HL-60/S4 (cell line): Measurements from ENCODE around the gene RABAC1.
"Not testable (repeated sequence)": the region's sequence is repeated elsewhere in the genome, so short reads cannot be mapped to it uniquely, and the experiment has no call there.

Experiments used
- in situ Hi-C: fragments of 300-500 bp; cut with MboI; formaldehyde crosslinking; loops from 2 replicates; pipeline ENCODE4 v1.14.3; 2022; ENCODE audit warnings: low sequenced_read_pairs

Gene RABAC1

DNA sequence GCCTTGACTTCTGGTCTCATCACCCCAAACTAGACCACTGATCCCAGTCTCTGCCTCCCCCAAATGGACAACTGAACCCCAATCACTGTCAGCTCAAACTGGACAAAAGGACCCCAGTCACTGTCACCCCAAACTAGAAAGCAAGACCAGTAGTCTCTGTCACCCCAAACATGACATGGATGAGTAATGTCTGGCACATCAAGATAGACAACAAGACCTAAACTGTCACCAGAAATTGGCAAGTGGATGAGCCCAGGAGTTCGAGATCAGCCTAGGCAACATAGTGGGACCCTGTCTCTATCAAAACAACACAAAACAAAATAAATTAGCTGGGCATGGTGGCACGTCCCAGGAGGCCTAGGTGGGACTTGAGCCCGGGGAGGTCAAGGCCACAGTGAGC, 12.0 kb downstream of the RABAC1 start:
- in situ Hi-C loops = loop anchor here (5.0 kb wide), 1 partner anchor 85 kb away; the partner anchor contains the start of gene RPS19

DNA sequence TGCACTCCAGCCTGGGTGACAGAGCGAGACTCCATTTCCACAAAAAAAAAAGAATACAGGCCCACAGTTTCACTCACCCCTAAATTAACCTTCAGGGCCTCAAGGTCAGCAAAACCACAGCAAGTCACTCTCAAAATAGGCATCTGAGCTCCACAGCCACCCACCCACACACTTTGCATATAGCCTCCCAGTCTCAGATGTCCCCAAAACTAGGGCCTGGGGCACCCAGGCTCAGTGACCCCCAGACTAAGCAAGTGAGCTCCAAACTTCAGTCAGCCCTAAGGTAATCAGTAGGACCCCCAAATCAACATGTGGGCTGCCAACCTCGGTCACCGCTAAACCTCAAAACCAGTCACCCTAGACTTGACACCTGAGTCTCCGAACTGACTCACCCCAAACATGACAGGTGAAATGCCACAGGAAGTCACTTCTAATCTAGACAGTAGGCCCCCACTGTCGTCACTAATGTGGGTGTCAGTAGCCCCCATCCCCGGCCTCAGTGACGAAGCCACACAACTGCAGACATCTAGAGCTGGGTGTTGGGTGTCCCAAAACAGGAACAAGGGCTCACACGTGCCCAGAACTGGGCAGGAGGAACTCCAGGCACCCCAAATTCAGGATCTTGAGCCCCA, 13.9 kb downstream of the RABAC1 start:
- in situ Hi-C loops = loop anchor here (5.0 kb wide), 1 partner anchor 83 kb away; the partner anchor contains the start of gene RPS19

DNA sequence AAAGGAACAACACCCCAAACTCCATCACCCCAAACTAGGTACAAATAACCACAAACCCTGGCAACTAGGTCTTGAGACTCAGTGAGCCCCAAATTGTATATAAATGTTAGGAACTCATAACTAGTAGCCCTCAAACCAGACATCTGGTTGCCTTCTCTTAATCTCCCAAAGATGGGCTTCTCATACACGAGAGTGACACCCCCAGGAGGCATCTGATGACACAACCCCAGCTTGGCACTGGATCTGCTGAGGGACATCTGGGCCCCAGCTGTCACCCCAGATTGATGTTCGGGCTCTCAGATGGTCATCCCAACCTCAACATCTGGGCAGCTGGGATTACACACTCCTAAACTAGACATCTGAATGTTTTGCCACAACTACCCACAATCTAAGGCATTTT, 14.8 kb downstream of the RABAC1 start:
- in situ Hi-C loops = no loop called here

DNA sequence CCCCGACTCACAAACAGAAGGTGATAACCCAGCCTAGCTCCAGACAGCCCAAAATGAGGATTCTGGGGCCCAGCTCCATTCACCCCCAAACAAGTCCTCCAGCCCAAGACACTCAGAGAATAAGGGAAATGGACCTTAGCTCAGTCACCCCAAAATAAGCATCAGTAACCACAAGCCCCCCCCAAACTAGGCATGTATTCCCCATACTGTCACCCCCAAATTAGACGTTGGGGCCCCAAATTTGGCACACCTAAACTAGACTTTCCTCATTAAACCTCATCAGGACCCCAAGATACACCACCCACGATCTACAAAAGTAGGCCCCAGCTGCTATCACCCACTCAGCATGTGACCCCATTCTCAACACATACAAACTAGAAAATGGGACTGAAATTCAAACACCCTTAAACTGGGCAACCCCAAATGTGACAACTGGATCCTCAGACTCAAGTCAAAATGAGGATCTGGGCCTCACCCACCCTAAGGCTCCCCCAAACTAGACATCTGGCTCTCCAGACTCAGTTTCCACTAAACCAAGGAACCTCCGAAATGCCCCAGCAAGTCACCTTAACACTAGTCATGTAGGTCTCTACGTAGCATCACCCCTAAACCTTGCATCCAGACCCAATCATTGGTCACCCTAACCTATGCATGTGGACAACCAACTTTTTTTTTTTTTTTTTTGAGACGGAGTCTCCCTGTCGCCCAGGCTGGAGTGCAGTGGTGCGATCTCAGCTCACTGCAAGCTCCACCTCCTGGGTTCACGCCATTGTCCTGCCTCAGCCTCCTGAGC, 17.5 kb downstream of the RABAC1 start:
- in situ Hi-C loops = no loop called here

DNA sequence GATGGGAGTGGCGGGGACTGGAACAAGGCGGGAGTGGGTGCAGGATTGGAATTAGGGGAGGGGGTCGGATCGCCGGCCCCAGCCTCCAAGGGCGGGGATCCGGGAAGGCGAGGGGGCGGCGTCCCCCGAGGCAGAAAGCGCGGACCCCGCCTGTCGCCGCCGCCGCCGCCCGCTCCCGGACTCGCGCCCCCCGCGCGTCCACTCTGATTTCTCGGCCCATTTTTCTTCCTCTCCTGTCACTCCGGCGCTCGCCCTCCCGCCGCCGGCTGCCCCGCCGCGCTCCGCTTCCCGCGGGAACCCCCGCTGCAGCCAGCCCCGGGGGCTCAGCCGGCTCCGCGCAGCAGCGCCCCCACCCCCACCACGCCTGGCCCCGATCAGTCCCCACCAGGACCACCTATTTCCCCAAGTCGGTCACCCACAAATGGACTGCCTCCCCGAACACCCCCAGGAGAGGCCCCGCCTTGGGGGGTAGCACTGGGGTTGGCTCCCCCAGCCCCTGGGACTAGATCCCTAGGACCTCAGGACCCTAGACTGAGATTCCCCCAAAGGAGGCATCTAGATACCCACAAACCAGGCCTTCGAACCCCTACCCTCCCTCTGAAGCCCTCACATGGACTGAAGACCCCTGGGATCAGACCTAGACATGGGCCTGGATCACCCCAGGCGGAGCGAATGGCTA, 18.3 kb downstream of the RABAC1 start:
- in situ Hi-C loops = no loop called here

DNA sequence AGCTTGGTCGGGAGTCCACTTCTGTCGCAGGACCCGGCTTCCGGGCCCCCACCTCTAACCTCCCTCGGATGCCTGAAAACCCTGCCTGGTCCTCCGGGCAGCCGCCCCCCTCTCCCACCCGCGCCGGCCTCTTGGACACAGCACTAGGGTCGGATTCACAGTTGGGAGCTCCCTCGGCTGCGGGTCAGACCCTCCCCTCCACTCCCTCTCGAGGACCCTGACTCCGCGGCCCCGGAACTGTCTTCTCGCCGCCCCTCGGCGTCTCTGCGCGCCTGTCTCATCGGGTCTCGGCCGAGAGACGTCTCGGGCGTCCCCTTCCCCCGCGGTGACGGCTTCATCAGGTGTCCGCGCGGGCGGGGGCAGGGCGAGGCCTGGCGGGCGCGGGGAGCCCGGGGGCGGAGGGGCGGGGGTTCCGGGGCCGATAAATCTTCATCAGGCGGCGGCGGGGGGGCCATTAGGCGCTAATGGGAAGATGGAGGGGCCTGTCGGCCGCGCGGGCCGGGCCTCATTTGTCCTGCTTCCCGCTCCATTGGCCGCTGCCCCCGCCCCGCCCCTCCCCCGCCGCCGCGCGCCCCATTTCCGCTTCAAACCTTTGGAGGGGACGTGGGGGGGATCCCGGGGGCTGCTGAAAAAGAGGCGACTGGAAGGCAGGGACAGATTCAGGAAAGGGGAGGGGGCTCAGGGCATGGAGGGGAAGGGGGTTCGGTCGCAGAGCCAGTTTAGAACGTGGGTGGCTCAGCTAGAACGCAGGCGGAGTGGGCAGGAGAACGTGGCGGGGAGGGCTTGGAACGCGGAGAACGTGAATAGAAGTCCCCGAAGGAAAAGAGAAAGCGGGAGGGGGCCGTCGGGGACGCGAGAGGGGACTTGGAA, 19.0 kb downstream of the RABAC1 start:
- in situ Hi-C loops = no loop called here

DNA sequence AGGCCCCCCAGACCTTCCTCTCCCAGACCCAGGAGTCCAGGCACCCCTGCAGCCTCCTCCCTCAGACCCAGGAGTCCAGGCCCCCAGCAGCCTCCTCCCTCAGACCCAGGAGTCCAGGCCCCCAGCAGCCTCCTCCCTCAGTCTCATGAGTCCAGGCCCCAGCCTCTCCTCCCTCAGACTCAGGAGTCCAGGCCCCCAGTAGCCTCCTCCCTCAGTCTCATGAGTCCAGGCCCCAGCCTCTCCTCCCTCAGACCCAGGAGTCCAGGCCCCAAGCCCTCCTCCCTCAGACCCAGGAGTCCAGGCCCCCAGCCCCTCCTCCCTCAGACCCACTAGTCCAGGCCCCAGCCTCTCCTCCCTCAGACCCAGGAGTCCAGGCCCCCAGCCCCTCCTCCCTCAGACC, 19.9 kb downstream of the RABAC1 start:
- in situ Hi-C loops = not testable (repeated sequence)

DNA sequence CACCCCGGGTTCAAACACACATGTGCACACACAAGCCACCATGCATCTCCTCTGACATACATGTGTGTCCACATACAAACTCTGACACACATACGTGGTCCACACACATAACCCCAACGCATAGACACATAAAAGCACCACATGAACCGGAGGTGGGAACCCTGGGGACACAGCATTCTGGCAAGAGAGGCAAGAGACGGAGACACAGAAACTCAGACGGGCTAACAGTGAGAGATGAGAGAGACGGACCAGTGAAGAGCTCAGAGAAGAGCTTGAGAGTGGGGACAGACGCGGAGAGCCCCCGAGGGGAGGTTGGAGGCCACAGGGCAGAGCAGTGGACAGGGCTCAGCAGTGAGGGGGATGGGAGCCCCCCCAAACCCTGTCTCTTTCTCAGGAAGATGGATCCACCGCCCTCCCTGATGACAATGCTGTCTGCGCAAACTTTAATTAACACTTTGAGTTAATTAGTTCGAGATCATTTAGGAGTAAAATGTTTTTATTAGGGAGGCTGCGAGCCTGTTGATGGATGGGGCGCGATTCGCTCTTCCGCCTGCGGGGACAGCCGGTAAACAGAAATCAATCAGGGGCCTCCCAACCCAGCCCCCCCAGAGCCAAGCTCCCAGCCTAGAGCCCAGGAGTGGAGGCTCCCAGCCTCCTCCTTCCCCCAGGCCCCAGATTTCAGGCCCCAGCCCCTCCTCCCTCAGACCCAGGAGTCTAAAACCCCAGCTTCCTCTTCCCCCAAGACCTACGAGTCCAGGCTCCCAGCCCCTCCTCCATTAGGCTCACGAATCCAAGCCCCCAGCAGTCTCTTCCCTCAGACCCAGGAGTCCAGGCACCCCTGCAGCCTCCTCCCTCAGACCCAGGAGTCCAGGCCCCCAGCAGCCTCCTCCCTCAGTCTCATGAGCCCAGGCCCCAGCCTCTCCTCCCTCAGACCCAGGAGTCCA, 21.3 kb downstream of the RABAC1 start:
- in situ Hi-C loops = no loop called here

DNA sequence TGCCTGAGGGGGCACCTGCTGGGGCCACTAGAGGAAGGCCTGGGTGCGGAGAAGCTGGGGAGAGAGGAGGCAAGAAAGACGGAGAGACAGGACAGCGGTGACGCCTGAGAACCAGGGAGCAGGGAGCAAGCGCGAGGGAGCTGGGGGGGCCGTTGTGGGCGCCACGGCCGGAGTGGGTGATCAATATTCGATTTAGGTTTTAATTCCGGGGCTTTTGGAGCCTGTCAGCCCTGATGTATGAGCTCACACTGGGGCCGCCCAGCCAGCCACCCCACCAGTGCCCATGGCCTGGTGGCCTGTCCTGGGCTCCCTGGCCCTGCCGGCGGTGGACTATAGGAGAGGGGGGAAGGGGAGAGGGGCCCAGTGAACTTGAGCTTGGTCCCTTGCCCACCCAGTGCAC, 22.2 kb downstream of the RABAC1 start:
- in situ Hi-C loops = no loop called here

DNA sequence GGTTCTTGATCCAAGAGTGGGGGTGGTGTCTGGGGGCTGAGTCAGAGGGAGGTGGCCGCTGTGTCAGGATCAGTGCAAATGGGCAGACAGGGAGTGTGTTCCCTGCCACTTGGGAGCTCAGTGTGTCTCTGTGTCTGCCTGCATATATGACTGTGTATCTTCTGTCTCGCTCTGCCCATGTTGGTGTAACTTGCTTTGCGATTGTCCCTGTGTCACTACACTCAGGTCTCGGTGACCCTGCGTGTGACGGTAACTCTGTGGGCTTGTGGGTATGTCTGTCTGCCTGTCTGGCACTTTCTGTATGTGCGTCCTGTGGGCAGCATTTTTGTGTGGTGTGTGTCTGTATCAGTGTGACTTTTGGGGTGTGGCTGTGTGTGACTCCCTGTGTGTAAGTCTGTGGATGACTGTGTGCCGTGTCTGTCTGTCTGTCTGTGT, 22.7 kb downstream of the RABAC1 start:
- in situ Hi-C loops = no loop called here

DNA sequence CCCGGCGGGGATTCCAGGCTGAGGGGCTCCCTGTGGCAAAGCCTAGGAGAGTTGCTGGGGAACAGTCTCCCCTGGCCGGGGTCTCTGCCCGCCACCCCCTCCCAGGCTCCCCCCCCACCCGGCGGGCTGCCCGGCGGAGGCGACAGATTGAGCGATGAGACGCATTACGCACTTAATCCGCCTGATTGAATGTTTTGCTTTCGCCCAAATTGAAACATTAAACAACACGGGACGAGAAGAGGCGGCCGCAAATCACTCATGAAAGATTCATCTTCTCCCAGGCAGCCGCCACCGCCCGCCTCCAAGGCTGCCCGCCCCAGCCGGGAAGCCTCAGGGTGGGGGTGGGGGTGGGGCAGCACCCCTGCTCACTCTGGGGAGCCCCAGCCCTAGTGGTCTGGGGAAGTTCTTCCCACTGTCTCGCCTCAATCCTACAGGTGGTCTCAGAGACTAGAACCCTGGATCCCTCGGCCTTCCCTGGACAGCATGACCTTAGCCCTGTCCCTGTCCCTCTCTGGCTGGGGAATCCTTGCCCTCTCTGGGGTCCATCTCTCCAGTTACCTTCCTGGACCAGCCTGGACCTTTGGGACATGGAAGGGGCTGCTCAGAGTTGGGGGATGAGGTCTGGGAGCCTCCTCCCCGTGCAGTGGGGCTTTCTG, 23.2 kb downstream of the RABAC1 start:
- in situ Hi-C loops = no loop called here

DNA sequence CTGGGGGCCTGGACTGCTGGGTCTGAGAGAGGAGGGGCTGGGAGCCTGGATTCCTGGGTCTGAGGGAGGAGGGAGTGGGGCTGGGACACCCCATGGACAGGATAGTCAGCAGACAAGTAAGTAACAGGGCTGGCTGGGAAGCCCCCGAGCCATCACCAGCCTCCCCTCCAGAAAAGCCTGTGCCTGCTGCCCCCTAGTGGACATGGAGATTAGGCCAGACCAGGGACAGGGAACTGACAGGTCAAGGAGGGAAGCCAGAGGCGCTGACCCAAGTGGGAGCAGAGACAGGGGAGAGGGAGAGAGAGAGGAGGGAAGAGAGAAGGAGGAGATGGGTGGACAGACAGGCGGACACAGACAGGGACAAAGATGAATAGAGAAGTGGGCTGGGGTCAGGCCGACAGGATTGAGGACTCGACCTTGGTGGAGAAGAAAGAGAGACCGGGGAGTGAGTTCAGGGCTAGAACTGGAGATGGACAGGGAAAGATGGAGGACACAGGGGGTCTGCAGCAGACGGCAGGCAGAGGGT, 24.2 kb downstream of the RABAC1 start:
- in situ Hi-C loops = no loop called here

DNA sequence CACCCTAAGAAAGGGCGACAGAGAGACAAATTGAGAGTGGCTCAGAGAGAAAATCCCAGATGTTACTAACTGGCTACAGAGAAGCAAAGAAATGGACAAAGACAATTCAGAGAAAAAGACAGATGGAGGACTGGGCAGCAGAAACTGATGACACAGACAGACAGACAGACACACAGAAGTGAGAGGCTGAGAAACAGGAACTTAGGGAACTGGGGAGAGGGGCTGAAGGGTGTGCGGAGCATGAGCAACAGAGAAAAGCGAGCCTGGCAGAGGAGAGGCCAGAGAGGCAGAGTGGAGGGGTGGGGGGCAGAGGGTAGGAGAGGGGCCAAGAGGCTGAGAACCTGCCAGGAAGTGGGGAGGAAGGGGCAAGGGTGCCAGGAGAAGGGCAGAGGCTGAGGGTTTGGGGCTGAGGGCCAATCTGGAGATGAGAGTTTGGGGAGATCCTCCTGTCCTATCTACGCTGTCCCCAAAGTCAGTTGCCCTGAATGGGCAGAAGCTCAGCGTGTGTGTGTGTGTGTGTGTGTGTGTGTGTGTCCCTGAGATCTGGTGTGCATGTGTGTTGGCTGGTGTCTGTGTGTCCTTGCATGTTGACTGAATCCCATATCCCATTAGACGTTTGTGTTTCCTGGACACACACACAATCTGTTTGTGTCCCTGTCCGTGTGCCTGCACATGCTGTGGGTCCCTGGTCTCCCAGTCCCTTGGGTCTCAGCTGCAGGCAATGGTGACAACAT, 25.3 kb downstream of the RABAC1 start:
- in situ Hi-C loops = no loop called here

DNA sequence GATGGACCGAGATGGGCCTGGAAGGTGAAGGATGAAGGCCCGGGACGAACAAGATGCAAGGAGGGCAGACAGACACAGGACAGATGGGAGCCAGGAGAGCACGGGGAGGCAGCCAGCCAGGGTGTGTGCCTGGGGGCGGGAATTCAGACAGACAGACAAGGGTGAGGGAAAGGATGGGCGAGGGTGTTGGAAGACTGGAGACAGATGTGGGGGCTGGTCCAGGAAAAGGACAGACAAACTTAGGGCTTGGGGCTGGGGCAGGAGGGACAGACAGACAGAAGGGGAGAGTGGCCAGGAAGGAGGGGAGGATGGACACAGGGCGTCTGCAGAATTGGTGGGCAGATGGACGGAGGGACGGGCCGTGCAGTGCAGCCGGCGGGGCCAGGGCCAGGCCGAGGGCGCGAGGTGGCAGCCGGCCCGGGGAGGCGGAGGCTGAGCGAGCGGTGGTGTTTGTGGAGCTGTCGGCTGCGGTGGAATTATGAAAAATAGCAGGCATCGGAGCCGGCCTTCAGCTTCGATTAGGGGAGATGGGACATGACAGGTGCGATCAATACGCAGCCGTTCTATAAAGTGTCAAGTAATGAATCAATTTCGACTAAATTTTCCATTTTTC, 26.3 kb downstream of the RABAC1 start:
- in situ Hi-C loops = no loop called here

DNA sequence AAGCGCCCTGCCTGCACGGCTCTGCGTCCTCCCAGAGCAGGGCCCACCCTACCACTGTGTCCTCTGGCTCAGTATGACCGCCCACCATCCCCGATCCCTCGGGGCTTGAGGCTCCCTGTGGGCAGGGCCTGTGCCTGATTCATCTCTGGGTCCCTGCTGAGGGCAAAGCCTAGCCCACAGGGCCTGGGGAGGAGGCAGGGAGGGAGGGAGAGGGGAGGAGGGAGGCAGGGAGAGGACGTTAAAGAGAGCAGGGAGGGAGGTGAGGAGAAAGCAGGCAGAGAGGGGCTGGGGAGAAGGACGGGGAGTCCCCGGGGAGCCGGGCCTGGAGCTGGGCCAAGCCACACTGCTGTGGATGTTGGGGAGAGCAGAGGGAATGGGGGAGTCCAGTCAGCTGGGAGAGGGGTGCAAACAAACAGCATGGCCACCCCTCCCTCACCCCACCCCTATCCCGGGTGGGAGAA, 26.8 kb downstream of the RABAC1 start:
- in situ Hi-C loops = no loop called here

DNA sequence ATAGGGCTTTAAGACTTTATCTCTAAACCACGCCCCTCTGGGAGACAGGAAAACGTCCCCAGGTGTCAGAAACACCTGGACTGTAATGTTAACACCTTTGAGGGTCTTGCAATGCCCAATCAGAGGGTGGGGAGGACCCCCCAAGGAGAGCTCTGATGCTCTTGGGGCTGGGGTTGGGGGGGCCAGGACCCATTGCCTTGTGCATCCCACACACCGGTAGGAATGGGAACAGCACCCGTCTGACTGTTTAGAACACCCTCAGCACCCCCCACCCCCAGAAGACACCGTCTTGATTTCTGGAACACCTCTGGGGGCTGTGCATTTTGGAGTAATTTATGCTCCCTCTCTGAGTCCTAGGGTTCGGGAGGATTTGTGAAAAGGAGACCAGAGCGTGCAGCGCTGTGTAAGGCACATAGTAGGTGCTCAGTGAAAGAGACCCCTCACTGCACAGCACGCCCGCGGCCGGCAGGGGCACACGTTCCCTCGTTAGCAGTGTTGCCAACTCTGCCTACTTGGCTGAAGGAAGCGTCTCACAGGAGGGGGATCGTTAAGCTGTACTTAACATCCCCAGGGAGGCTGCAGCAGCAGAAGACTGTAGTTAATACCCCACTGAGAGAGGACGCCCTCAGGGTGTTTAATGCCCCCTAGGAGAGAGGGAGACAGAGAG, 28.1 kb downstream of the RABAC1 start:
- in situ Hi-C loops = no loop called here

DNA sequence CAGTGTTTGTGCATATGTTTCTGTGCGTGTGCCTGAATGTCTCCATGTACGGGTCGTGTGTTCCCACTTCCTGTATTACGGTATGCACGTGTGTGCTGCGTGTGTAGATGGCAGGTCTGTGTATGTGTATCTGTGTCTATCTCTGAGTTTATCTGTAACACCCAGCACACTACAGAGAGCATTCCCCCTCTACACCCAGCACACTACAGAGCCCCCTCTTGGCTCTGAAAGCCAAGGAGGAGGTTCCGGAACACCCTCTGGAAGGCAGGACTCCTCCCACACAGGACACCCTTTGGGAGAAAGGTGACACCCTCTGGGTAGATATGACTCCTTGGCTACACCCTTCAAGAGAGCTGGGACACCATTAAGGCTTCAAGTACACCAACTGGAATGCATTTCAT, 28.8 kb downstream of the RABAC1 start:
- in situ Hi-C loops = no loop called here
